NCI-H2081 treated with DMSO at 0.1 percent for 48 hours (cell line): ENCODE data around the gene EEIG1.

Experiments
- DNase-seq: peaks from one replicate; lab custom pipeline; 2025; lab: John Stamatoyannopoulos, UW

Gene EEIG1

DNA sequence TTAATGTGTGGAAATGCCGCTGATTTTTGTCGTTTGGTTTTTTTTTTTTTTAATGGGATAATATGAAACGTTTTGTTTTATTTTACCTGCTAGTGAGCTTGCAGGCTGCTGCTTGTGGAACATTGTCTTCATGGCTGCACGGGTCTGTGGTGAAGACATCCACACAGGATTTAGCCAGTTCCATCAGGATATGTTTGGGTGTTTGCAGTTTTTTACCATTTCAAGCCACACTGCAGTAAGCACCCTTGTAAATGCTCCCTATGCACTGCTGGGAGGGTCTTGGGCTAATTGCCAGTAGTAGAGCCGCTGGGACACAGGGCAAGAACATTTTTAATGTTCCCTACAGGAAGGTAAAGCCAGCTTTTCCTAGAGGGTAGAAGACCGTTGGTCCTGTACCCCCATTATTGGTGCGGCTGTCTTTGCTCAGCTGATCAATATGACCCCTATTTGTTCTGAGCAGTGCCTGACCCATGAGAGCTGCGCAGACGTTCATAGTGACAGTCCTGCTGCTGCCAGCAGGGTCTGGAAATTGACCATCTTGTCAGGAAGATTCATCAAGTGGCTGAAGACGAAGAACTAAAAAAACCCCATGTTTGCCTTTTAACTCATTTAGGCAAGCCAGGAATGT lies 20.5 kb upstream of the EEIG1 start:
- DNase-seq: no peak

DNA sequence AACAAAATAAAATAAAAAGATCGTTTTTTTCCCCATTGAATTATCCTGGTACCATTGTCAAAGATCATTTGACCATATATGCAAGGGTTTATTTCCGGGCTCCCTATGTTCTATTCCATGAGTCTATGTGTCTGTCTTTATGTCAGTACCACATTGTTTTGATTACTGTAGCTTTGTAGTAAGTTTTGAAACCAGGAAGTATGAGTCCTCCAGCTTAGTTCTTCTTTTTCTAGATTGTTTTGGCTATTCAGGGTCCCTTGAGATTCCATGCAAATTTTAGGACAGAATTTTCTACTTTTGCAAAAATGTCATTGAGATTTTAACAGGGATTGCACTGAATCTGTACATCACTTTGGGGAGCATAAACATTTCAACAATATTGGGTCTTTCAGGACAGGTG lies 18.7 kb upstream of the EEIG1 start:
- no peak for DNase-seq

DNA sequence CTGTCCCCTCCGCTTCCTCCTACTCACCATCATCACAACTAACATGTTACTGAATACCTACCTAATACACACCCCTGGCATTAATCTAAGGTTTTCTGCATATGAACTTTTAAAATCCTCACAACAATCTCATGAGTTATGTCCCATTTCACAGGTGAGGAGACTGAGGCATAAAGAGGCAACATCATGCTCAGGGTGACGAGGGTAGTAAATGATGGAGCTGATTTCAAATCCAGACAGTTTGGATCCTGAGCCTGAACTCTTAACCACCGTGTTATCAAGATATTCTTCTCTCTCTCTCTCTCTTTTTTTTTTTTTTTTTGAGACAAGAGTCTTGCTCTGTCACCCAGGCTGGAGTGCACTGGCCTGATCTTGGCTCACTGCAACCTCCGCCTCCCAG lies 12.9 kb upstream of the EEIG1 start:
- DNase-seq: no peak

DNA sequence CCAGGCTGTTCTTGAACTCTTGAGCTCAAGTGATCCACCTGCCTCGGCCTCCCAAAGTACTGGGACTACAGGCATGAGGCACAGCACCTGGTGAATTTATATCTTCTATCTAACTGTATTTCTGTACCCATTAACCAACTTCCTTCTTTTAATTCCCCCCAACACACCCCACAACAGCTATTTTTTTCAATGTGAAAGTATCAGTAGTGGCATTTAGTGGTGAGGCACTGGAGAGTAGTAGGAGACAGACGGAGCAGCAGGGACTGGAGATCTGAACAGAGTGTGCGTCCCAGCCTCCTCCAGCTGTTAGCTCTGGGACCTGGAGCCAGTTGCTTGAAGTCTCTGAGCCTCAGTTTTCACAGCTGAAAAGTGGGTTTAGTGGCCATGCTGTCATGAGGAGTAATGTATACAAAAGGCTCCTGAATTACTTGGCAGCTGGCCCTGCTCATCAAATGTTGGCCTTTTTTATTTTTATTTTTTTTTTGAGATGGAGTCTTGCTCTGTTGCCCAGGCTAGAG lies 11.0 kb upstream of the EEIG1 start:
- no peak for DNase-seq

DNA sequence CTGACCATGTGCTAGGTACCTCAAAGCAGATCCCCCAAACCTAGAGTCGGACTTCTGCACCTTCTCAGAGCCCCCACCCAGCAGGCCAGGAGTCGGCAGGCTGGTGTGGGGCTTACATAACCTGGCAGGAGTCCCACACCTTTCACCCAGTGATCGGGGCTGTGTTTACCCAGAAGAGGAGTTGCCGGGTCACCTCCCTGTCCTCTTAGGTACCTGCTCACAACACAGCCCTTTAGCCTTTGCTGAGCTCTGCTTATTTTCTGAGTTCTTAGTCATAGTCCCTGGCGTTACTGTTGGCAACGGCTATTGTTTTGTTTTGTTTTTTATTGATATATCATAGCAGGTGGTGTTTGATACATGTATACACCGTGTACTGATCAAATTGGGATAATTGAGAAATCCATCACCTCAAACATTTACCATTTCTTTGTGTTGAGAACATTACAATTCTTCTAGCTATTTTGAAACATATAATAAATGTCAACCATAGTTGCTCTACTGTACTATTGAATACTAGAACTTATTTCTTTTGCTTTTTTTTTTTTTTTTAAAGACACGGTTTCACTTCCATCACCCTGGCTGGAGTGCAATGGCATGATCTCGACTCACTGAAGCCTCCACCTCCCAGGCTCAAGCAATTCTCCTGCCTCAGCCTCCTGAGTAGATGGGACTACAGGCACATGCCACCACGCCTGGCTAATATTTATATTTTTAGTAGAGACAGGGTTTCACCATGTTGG lies 10.4 kb upstream of the EEIG1 start:
- DNase-seq: peak; percentile 48

DNA sequence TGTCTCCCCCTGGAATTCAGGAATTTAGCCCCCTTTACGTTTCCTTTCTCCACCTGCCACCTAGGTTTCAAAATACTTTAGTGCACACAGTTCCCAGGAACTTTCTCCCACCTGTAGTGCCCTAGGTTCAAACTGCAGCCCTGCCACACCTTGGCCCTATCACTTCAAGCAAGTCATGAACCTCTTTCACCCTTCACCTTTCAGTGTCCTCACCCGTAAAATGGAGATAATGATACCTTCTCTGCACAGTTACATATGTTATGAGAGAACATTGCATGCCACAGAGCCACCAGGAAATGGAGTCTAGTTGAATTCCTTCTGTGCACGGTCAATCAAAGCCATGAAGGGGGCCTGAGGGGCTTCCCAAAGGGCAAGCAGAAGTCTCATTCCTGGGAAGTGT lies 9.8 kb upstream of the EEIG1 start:
- DNase-seq: no peak

DNA sequence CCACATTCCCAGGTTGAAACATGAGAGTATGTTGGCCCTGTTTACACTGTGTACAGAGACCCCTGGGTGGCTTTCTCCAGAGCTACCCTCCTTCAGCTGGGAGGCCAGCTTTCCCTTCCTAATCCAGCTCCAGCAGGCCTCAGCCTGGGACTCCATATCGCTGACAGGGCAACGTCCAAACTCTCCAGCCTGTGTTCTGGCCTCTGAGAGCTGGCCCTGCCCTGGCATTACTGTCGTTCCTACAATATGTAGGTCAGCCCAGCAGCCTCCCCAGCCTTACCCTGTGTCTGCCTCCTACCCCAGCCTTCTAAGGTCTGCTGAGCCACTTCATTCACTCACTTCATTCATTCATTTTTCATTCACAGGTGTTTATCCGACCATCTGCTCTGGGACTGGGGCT lies 8.3 kb upstream of the EEIG1 start:
- no peak for DNase-seq

DNA sequence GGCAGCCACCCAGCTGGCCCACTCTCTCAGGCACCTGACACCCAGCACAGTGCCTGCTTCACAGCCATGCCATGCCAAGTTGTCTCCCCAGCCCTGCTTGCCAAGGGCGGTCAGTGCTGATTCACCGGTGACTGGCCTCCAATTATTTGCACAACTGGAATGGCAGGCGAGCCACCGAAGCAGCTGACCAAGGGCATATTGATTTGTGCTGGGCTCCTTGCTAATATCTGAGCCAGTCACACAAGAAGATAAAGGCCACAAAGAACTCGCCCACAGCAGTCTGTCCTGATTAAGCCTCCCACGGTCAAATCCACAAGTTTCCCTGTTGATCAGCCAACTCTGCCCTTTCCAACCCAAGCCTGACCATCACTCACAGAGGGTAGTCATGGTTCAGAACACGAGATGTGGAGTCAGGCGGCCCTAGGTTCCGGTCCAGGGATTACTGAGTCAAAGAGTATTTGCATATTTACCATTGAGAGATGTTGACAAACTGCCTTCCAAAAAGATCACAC lies 6.4 kb upstream of the EEIG1 start:
- DNase-seq: no peak

DNA sequence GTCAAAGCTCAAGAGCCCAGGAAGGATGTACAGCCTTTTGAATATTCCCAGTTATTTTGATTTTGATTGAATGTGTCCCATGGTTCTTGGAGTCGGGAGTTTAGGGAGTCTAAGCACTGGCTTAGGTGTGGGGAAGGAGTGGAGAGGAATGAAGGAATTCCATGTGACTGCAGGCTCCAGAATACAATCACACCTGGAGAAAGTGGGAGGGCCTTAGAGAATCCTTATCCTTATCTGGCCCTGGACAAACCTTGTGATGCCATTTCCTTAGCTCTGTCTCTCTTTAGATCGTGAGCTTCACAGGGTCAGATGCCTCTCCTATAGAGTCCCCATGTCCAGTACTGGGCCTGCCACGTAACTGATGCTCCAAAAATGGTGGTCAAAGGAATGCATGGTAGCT lies 4.2 kb upstream of the EEIG1 start:
- no peak for DNase-seq

DNA sequence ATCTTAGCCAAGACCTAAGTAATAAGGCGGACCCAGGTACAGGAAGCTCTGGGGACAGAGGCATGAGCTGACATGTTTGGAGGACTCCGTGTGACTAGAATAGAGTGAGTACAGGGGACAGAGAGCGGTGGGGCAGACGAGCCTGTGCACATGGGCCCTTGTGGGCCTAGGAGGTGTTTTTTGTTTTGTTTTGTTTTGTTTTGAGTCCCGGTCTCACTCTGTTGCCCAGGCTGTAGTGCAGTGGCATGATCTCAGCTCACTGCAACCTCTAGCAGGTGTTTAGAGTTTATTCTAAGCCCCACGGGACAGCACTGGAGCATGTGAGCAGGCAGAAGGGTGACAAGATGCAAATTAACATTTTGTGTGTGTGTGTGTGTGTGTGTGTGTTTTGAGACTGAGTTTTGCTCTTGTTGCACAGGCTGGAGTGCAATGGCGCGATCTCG lies 3.1 kb upstream of the EEIG1 start:
- no peak for DNase-seq

DNA sequence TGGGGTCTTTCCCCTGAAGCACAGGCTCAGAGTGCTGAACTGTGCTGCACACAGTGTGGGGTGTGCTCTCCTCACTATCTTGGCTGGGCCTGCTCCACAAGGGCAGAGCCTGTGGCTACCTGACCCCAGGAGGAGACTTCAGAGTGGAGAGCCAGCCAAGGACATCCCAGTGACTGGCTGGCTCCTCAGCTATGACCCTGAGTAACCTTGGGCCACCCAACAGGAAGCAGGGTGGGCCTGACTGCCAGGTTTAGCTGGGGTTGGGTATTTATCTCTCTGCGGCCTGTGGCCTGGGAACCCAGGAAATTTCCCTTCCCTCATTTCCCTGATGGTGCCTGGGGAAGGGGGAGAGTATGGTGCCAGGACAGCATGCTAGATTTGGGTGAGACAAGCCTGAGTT lies 2.1 kb upstream of the EEIG1 start:
- DNase-seq: no peak

DNA sequence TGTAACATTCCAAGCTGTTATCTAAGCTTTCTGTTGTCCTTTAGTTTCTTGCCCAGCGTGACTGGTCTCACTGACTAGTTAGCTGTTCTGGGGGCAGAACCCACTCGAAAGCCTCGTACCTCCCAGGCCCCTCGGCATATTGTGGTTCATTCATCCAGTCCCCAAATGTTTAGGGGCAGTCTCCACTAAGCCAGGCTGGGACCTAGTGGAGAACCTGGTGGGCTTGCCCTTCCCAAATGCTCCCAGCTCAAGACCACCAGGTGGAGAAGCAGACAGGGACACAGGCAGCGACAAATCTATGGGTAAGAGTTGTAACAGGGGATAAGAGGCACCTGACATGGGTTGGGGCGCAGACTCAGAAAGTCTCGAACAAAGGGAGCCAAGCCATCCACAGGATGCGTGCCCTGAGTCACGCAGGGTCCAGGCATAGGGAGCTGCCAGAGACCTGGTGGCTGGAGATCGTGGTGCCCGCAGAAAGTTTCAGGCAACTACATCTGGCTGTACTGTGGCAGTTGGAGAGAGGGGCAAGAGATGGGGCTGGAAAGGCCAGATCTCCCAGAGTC lies 851 bp upstream of the EEIG1 start:
- DNase-seq: no peak

DNA sequence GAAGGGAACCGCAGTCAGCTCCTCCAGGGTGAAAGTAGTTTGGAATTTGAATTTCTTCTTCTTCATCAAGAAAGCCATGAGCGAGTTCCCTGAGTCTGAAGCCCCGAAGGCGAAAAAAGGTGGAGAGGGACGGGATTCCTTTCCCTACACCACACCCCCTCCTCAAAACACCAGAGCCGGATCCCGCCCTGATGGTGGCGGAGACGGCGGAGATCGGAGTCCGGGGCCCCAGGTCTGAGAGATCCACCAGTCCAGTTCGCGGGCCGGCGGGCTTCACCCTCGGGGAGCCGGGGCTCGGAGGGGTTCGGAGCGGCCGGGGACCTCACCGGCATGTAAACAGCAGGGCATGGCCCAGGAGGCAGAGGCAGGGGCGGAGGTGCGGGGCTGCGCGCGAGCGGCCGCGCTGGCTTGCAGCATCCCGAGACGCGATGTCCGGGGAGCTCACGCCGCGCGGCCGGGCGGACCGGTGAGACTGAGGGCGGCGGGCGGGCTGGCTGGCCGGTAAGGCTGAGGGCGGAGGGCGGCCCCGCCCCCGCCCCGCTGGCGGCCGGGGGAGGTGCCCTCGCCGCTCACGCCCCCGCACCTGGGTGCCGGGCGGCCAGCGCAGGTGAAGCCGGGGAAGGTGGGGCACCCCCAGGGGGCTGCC lies 606 bp downstream of the EEIG1 start:
- DNase-seq: no peak

DNA sequence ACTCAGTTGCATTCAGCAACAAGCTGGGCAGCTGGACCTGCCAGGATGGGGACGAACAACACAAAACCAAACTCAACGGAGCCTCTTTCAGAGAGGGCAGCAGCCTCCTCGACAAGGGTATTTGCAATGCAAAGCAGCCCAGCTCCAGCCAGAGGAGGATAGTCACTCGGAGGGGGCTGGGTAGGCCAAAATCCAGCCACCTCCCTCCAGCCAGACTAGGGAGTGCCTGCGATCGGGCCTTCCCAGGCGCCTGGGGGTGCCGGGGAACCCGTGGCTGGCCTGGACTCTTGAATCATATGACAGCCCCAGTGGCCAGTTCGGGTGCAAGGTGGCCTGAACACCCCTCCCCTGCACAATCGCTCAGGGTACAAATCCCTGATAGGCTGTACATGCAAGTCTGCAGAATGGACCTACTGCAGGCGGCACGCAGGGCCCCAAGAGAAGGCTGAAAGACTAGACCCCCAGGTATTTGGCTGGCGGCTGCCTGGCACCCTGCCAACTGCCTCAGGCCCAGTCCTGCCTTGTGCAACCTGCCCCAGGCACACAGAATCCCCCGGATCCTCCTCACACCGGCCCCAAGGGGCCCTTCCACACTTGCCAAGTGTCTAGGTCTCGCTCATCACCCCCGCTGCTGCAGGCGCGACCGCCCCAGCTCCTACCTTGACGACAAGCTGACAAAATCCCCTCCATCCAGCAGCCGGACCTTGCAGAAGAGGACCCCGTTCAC lies 1.3 kb downstream of the EEIG1 start:
- DNase-seq: no peak

DNA sequence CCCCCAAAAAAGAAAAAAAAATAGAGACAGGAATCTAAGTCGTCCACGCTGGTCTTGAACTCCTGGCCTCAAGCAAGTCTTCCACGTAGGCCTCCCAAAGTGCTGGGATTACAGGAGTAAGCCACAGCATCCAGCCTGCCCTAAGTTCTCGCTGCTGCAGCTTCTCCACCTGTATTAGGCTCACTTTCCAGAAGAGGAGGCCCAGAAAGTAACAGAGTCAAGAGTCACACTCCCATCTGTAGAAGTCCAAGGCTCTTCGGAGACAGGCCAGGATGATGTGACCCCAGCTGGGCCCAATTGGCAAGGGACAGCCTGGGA lies 1.8 kb downstream of the EEIG1 start:
- DNase-seq: no peak

DNA sequence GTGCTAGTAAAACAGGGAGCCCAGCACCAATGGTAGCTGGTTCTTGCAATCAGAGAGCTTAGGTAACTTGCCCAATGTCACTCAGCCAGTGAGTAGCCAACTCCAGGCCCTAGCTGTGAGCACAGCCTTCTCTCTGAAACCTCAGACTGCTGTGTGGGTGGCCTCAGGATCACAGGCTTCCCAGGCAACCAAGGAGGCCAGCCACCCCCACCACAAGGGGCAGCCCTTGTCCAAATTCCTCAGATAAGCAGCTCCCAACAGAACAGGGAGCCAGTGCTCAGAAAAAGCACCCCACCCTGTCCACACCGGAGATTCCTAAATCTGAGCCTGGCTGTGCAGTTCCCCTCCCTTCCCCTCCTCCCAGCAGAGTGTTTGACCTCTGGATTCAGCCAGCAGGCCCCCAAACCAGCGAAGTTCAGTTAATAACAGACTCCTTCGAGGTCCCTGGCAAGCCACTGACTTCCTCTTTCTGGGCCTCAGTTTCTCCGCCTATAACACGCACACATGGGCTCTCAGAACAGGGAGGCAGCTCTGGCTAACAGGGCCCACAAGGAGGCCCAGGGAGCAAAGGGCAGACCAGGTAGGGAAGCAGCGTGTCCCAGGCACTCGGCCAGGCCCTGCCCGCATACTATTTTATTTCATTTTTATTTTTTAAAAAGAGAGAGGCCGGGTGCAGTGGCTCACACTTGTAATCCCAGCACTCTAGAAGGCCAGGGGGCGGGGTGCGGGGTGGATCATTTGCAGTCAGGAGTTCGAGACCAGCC lies 2.7 kb downstream of the EEIG1 start:
- no peak for DNase-seq

DNA sequence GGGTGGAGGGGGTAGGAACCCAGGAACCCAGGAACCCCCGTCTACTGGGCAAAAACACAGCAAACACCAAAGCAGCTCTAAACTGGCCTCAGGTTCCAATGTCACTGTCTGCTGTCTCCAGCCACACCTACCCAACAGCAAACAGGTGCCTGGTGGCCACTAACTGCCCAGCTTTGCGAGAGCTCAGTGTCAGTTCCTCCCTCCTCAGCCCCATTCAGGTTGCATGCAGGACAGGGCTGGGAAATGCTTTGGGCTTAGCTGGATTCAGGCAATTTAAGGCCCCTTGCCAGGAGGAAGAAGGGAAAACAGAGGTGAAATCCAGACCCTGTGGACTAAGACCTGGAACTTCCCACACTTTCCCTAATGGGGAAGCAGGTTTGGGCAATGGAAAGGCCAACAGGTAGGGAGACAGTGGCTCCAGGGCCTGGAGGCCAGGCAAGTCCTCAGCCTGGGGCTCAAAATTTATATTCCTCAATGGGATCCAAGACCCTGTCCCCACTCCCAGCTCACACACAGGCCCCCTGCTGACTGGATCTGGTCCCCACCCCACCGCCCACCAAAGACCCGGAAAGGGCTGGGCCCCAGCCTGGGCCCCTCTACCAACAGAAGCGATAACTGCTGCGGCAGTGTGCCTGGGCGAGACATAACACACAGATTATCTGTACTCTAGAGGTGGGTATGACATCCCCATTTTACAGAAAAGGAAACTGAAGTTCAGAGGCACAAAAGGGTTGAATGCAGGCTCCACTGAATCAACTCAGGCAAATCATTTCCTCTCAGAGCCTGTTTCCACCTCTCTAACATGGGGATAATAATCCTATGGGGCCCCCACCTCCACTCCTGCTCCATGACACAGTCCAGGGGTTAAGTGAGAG lies 3.5 kb downstream of the EEIG1 start:
- no peak for DNase-seq

DNA sequence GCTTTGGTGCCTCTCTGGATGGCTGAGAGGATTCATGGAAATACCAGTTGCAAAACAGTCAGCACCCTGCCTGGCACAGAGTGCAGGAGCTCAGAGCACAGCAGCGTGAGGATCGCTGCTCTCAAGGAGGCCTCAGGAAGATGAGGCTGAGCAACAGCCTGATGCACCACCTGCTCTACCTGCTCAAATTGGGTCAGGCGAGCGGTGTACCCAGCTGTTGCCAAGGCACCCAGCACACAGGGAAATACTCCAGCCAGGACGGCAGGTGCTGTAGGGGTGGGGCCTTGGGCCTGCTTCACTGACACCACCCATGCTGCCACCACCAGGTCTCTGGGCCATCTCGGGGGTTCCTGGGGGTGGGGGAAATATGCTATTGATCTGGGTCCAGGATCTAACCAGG lies 4.3 kb downstream of the EEIG1 start:
- peak; percentile 52 for DNase-seq

DNA sequence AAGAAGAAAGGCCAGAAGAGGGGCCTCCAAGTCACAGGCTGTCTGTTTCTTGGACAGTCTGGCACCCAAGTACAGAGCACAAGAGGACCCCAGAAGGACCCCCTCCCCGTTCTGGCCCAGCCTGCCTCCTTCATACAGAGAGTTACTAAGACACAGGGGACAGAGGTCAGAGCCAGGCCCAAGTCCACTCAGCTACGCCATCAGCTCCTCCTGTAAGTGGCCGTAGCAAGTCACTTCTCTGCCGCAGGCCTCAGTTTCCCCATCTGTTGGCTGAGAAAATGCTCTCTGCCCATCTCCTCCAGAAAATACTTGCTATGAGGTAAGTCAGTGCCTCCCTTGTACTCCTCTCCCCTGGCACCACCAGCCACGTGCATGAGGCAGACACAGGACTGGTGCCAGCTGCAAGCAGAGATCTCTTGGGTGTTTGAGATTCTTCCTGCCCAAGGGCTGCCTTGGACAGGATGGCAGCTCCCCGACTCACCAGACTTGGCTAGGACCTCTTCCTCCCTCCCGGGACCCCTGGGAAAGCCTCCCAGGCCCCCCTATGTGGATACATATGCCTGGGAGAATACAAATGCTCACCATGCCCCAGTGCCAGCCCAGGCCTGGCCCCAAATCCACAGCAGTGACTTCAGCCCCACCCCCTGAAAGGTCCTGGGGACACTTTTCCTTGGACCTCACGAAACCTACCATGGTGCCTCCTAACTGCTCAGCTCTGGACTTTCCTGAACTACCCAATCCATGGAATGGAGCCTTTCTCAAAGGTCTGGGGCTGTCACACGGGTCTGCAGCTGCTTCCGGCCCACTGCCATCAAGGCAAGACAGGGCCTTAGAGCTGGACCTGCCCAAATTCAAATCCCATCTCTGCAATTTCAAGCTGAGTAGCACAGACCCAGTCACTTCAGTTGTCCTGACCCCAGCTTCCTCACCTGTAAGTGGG lies 5.1 kb downstream of the EEIG1 start:
- DNase-seq: no peak
